Mononuclear cell (primary cell): ENCODE measurements around the gene PRPH2. TPM values are rescaled to one million over a fixed set of nuclear protein-coding genes. Genes with fewer than 3 reads are reported as not detected.

Experiments used
- H3K27me3 ChIP-seq: 2 replicates; pipeline ENCODE4 v1.6.0; 2011; ENCODE audit warnings: low read length, control low read depth; ENCODE audit not compliant: insufficient read depth
- H3K4me1 ChIP-seq: 2 replicates; pipeline ENCODE4 v1.5.1; 2011; ENCODE audit warnings: mild to moderate bottlenecking, low read length, control low read depth; ENCODE audit not compliant: insufficient read depth
- H3K4me3 ChIP-seq: 2 replicates; pipeline ENCODE4 v1.5.1; 2011; ENCODE audit warnings: mild to moderate bottlenecking, low read length, moderate library complexity
- H3K9me3 ChIP-seq: 2 replicates; pipeline ENCODE4 v1.5.1; 2011; ENCODE audit warnings: low read depth, mild to moderate bottlenecking, control low read depth, low read length
- total RNA-seq: library from RNA; depleted of rRNA; stranded (reverse); fragments of >200 nt; gene quantifications from one replicate; pipeline ENCODE4 v1.2.3, GENCODE V29; 2012

PRPH2 gene
- total RNA-seq = not detected

GRCh38 chr6:42722497-42722896, at the start of gene PRPH2:
TSS of gene PRPH2 (minus strand) at chr6:42722597. CDS start at chr6:42722334, 263 bp downstream.
- peaks cover 14% of the 10 kb centered on the region for H3K4me1 ChIP-seq
- no peak within 1 kb of the TSS for H3K4me3 ChIP-seq
- H3K27me3 ChIP-seq = no peaks in the 10 kb centered on the region
- H3K9me3 ChIP-seq = no peaks in the 10 kb centered on the region

- H3K4me3 ChIP-seq = no peak overlapping the region
- H3K9me3 ChIP-seq = no peaks in the 10 kb centered on the region
- H3K4me1 ChIP-seq = peaks cover 66% of the 10 kb centered on the region
- H3K27me3 ChIP-seq = no peaks in the 10 kb centered on the region
Measured at GRCh38 chr6:42771741-42772100, 49.3 kb upstream of the PRPH2 start.

- Histone ChIP-seq H3K27me3 (no peaks in the 10 kb centered on the region), H3K9me3 (no peaks in the 10 kb centered on the region), H3K4me3 (no peak overlapping the region), H3K4me1 (peaks cover 49% of the 10 kb centered on the region)
Measured at GRCh38 chr6:42769836-42770235, 47.4 kb upstream of the PRPH2 start.

- Histone ChIP-seq H3K9me3 (no peaks in the 10 kb centered on the region), H3K4me3 (no peak overlapping the region), H3K27me3 (no peaks in the 10 kb centered on the region), H3K4me1 (peaks cover 41% of the 10 kb centered on the region)
Measured at GRCh38 chr6:42769051-42769450, 46.7 kb upstream of the PRPH2 start.

DNA sequence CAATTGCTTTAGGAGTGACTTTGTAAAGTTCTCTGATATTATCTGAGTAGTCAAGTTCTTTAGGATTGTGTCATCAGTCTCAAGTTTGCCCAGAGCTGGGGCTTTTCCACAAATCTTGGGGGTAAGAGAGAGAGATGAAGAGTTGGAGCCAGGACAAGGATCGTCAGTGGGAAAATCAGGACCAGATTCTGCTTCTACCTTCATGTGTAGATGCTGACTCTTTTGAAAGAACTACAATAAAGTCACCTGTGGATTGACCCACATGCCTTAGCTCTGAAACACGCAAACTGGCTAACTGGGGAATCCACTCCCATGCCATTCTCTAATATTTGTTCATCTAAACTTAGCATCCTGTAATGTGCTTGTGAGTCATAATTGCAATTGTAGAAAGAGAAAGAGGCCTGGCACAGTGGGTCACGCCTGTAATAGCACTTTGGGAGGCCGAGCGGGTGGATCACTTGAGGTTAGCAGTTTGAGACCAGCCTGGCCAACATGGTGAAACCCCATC, 43.8 kb upstream of the PRPH2 start:
- Histone ChIP-seq H3K4me3 (no peak overlapping the region), H3K4me1 (peaks cover 15% of the 10 kb centered on the region), H3K9me3 (no peaks in the 10 kb centered on the region), H3K27me3 (no peaks in the 10 kb centered on the region)

DNA sequence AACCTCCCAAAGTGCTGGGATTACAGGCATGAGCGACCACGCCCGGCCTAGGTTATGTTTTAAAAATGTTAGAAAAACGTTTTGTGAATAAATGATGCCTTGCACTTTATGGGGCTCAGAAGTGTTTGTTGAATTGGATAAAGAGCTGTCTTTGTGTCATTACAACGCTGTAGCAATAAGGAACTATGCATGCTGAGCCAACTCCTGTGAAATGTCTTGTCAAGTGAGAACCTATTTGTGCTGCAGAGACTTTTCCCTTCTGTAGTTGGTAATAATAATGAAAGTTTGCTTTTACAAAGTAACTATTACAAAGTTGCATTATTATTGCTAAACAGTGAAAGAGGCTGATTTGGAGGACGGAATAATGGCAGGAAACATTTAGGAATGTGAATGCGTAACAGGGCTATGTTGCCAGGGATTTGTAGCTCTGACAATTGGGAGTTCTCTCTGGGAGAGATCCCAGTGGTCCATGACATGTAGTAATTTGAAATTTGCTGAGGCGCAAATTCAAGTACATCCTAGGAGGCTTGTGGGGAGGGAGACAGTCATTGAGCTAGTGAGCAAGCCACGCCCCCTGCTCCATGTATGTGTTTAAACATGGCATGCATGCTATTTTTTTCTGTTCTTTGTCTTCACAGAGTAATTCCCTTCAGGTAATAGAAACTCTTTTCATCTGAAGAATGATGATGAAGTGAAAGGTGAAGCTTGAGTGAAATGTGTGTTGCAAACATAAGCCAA, 42.7 kb upstream of the PRPH2 start:
- Histone ChIP-seq H3K9me3 (no peaks in the 10 kb centered on the region), H3K27me3 (no peaks in the 10 kb centered on the region), H3K4me3 (no peak overlapping the region), H3K4me1 (peaks cover 4% of the 10 kb centered on the region)

DNA sequence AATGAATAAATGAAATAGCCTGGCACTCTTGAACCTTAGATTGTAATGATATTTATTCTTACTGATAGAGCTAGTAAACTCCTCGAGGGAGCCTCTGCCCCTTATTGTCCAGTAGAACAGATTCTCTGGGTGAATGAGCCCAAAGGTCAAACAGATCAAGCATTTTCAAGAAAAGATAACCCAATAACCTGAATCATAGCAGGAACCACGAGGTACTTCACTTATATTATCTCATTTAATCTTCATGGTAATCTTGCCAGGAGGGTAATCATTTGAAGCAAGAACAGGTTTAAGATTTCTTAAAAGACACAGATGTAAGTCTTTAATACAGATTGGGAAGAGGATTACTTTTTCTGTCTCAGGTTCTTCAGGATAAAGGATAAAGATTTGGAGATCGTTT, 40.6 kb upstream of the PRPH2 start:
- Histone ChIP-seq H3K4me3 (no peak overlapping the region), H3K4me1 (no peaks in the 10 kb centered on the region), H3K27me3 (no peaks in the 10 kb centered on the region), H3K9me3 (no peaks in the 10 kb centered on the region)

DNA sequence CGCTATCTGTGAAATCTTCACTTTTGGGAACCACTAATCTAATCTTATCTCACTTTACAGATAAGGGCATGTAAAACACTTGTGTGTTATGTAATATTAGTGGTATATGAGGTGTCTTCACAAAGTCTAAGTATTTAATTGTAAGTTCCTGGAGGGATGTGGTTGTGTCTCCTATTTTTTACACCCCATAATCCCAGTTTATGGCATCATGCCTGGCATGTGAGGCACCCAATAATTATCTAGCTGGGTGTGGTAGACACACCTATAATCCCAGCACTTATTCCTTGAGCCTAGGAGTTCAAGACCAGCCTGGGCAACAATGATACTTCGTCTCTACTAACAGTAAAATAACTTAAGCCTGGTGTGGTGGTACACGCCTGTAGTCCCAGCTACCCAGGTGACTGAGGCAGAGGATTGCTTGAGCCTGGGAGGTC, 40.0 kb upstream of the PRPH2 start:
- H3K4me3 ChIP-seq = no peak overlapping the region
- no peaks in the 10 kb centered on the region for H3K27me3 ChIP-seq

GRCh38 chr6:42761287-42762067, 39.1 kb upstream of the PRPH2 start:
- Histone ChIP-seq H3K4me1 (no peaks in the 10 kb centered on the region), H3K27me3 (no peaks in the 10 kb centered on the region), H3K4me3 (no peak overlapping the region), H3K9me3 (no peaks in the 10 kb centered on the region)

More for the DNA sequence above, 40.0 kb upstream of the PRPH2 start:
- H3K4me1 ChIP-seq = no peaks in the 10 kb centered on the region
- H3K9me3 ChIP-seq = no peaks in the 10 kb centered on the region

DNA sequence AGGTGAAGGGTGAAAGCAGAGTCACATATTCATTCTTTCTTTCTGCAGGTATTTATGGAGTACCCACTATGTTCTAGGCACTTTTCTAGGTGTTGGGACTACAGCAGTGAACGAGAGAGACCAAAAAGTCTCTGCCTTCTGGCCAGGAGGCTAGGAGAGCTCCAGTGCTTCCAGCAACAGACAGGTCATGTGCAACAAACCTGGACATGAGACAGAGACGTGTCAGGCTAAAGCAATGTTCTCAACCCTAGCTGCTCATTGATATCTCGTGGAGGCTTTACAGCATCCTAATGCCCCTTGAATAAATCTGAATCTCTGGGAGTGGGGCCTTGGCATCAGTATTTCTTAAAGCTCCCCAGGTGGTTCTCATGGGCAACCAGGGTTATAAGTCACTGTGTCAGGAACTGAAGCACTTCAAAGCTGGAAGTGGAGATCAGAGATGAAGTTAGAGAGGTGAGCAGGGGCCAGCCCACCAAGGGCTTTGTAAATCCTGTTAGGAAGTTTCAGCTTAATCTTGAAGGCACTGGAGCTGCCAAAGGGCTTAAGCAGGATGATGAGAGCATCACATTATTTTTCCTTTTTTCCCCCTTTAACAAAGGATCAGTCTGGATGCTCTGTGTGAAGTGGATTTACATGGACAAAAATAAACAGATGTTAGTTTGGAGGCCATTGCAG, 36.5 kb upstream of the PRPH2 start:
- H3K27me3 ChIP-seq = no peaks in the 10 kb centered on the region
- no peaks in the 10 kb centered on the region for H3K9me3 ChIP-seq
- H3K4me3 ChIP-seq = no peak overlapping the region
- H3K4me1 ChIP-seq = no peaks in the 10 kb centered on the region

GRCh38 chr6:42756722-42757121, 34.3 kb upstream of the PRPH2 start:
- Histone ChIP-seq H3K4me3 (no peak overlapping the region), H3K4me1 (no peaks in the 10 kb centered on the region)

DNA sequence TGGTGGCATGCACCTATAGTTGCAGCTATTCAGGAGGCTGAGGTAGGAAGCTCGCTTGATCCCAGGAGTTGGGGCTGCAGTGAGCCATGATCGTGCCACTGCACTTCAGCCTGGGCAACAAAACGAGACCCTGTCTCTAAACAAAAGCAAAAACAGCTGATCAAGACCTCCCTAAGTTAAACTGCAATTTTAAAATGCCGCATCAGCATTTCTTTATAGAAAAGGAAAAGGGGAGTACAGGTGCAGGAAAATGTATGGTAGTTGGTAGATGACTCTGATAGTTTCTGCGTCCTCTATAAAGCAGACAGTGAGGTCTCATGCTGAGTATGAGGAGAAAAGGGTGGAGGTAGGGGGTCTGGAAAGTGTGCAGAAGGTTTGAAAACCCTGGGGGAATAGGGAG, 32.4 kb upstream of the PRPH2 start:
- Histone ChIP-seq H3K4me3 (no peak overlapping the region), H3K4me1 (no peaks in the 10 kb centered on the region), H3K9me3 (no peaks in the 10 kb centered on the region), H3K27me3 (no peaks in the 10 kb centered on the region)

More at GRCh38 chr6:42756722-42757121, 34.3 kb upstream of the PRPH2 start:
- no peaks in the 10 kb centered on the region for H3K9me3 ChIP-seq
- H3K27me3 ChIP-seq = no peaks in the 10 kb centered on the region

GRCh38 chr6:42751055-42751454, 28.7 kb upstream of the PRPH2 start:
- no peak overlapping the region for H3K4me3 ChIP-seq
- no peaks in the 10 kb centered on the region for H3K9me3 ChIP-seq
- peaks cover 16% of the 10 kb centered on the region for H3K4me1 ChIP-seq
- H3K27me3 ChIP-seq = no peaks in the 10 kb centered on the region

- no peak overlapping the region for H3K4me3 ChIP-seq
- H3K27me3 ChIP-seq = no peaks in the 10 kb centered on the region
Measured at GRCh38 chr6:42748203-42748898, 26.0 kb upstream of the PRPH2 start.

More at GRCh38 chr6:42748203-42748898, 26.0 kb upstream of the PRPH2 start:
- no peaks in the 10 kb centered on the region for H3K9me3 ChIP-seq
- peaks cover 32% of the 10 kb centered on the region for H3K4me1 ChIP-seq
